GM20431 (cell line): Measurements from ENCODE around the gene KIAA1671.

Experiments used
- in situ Hi-C: fragments of 300-500 bp; cut with MseI, MboI; formaldehyde crosslinking; loops from one replicate; pipeline ENCODE4 v1.15.0; 2020; ENCODE audit warnings: low sequenced_read_pairs; ENCODE audit not compliant: unreplicated experiment

Gene KIAA1671

DNA sequence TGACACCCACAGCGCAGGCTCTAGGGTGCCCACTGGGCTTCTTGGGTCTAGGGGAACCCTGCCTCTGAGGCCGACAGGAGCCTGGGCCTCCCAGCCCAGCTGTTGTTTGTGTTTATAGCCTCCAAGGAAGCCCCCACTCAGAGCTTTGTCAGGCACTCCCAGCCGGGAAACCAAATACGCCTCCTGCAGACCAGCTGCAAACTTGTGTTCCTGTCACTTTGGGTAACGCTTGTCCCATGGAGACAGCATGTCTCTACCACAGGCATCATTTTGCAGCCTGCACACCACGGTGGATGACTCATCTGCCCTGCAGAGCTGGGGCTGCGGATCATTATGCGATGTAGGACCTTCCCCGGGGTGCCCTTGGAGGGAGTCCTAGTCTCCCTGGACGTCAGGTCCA is 206.5 kb downstream of the KIAA1671 start:
- in situ Hi-C loops, result no loop called here

GRCh38 chr22:25160120-25160996 is 207.8 kb downstream of the KIAA1671 start:
- in situ Hi-C loops, result loop anchor here (10.0 kb wide), 1 partner anchor 66 kb away; no protein-coding TSS in a partner anchor

DNA sequence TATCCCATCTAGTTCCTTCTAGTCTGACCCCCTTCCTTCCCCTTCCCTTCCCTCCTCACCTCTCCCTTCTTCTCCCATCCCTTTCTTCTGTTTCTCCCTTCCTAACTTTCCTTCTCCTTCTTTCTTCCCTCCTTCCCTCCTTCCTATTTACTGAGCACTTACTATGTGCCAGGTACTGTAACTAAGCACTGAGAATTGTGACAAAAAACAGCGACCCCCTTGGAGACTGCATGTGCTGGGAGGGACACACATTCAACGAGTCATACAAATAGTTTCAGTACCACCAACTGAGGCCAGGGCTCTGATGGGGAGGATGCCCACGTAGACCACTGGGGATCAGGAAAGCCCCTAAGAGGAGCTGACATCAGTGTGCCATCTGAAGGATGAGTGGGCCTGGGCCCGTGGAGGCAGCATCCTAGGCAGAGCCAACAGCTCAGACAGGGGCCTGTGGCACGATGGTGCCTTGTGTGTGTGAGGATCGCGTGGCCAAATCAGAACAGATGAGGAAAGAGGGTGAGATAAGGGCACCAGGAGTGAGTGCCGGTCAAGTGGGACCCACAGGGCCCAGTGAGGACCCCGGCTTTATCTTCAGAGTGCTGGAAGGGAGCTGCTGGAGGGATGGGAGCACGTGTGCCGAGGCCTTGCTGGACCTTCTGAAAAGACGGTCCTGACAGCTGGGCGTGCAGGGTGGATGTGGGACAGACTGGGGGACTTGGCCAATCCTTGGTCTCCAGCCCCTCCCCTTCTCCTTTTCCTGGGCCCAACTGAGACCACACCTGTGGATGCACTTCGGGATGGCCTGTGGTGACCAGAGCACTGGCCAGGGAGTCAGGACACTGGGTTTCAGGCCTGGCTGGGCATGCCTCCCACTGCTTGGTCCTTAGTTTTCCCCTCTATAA is 208.8 kb downstream of the KIAA1671 start:
- in situ Hi-C loops, result loop anchor here (10.0 kb wide), 1 partner anchor 66 kb away; no protein-coding TSS in a partner anchor

DNA sequence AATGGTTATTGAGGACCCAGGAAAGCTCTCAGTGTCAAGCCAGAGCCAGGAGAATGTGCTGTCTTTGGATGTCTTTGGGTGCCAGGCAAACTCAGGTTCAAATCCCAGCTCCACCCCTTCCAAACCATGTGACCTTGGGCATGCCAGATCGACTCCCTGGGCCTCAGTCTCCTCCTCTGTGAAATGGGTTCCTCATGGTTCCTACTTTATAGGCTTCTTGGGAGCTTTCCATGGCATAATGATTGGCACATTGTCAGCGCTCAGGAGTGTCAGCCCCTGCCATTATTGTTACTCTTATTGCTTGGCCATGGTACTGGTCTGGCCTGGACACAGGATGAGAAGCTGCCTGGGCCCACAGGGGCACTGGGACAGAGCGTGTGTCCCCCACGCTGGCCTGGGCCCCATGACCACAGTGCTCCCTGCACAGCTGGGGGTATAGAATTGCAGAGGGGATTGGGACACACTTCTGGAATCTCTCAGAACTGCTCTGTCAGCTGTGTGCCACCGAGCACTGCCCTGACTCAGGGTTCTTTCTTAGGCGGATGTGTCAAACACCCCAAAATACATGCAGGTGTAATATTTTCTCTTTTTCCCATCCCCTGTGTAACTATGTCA is 209.5 kb downstream of the KIAA1671 start:
- in situ Hi-C loops, result loop anchor here (10.0 kb wide), 1 partner anchor 67 kb away; no protein-coding TSS in a partner anchor

GRCh38 chr22:25162561-25162960 is 210.0 kb downstream of the KIAA1671 start:
- in situ Hi-C loops, result loop anchor here (10.0 kb wide), 1 partner anchor 68 kb away; no protein-coding TSS in a partner anchor

GRCh38 chr22:25165785-25166184 is 213.3 kb downstream of the KIAA1671 start:
- in situ Hi-C loops, result loop anchor here (10.0 kb wide), 1 partner anchor 71 kb away; no protein-coding TSS in a partner anchor

DNA sequence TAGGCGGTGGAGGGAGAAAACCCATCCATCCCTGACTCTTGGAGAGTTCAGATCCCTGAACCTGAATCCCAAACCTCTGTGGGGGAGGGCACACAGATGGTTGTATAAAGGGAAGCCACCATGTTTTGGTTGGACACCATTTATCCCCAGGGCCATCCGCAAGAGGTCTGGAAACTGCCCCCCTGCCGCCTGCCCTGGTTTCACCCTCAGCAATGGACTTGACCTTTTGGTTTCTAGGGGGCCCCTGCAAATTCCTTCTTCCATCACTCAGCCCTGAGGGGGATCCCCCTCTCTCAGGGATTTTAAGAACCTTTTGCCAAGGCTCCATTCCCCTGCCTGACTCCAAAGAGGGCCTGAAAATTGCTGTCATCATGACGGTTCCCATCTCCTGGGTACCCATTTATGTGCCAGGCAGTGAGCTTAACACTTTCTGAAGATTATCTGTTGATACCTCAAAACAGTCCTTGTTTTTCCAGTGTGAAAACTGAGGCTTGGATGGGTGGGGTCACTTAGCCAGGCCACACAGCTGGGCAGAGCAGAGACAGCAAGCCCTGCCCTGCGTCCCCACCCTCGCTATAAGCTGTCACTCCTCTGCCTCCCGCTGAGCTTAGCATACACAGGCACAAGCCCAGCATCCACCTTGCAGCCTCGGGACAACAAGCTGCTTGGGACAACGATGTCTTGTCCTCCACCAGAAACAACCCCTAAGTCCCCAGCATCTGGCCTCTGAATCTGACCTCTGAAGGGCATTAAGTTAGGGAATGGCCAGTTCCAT is 213.9 kb downstream of the KIAA1671 start:
- in situ Hi-C loops, result loop anchor here (10.0 kb wide), 1 partner anchor 72 kb away; no protein-coding TSS in a partner anchor

DNA sequence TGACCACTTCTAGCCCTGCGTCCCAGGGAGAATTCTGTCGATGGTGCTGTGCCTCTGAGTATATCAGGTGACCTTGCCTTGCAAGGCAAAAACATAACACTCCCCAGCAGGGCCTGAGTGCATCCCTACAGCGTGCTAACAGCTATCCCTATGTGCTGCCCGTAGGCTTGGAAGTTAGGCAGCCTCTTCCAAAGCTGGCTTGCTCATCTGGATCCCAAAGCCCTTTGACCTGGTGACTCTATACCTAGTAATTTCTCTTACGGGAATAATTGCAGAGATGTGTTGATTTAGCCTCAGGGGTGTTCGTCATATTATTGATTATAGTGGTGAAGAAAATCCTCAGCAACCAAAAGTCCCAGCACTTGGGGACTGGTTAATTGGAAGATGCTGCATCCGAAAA is 214.6 kb downstream of the KIAA1671 start:
- in situ Hi-C loops, result loop anchor here (10.0 kb wide), 1 partner anchor 72 kb away; no protein-coding TSS in a partner anchor

GRCh38 chr22:25167834-25168601 is 215.5 kb downstream of the KIAA1671 start:
- in situ Hi-C loops, result loop anchor here (10.0 kb wide), 1 partner anchor 73 kb away; no protein-coding TSS in a partner anchor

DNA sequence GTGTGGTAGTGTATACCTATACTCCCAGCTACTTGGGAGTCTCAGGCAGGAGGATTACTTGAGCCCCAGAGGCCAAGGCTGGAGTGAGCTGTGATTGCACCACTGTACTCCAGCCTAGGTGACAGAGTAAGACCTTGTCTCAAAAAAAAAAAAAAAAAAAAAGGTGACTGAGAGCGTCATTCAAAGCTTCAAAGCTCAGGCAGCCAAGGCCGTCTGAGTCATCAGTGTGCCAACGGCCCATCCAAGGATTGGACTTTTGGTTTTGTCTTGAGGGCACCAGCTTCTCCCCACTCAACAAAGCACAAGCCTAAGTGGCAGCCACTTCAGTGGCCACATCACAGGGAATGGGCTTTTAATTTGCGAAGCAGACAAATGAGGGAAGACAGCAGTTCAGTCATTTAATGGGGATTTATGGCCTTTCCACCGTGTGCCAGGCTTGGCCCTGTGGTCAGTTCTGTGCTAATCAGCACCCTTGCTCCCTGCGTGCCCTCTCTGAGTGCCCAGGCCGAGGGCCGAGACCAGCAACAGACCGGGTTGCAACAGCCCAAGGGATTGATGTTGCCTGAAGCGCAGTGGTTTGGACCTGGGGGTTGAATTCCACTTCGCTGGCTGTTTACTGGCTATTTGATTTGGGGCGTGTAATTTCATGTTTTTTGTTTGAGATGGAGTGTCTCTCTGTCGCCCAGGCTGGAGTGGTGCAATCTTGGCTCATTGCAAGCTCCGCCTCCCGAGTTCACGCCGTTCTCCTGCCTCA is 216.9 kb downstream of the KIAA1671 start:
- in situ Hi-C loops, result loop anchor here (10.0 kb wide), 2 partner anchors 75 to 95 kb away; no protein-coding TSS in a partner anchor

- in situ Hi-C loops, result loop anchor here (10.0 kb wide), 1 partner anchor 96 kb away; no protein-coding TSS in a partner anchor
Measured at GRCh38 chr22:25170426-25170980, 218.0 kb downstream of the KIAA1671 start.

DNA sequence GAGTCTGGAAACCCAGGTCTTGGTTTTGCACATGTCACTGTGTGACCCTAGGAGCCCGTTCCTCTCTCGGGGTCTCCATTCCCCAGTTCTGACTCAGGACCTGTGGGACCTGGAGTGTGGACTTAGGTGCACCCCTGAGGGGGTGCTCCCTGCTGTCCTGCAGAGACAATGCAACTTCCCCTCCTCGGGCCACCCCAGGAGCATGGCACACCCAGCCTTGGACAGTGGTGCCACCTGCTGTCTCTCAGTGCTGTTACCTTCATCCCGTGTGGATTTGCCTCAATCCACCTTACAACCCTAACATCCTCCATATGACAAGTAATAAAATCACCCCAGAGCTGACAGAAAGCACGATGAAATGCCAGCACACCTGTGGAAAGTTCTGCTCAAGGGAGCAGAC is 219.6 kb downstream of the KIAA1671 start:
- in situ Hi-C loops, result loop anchor here (10.0 kb wide), 1 partner anchor 97 kb away; no protein-coding TSS in a partner anchor

- in situ Hi-C loops, result loop anchor here (10.0 kb wide), 1 partner anchor 100 kb away; no protein-coding TSS in a partner anchor
Measured at GRCh38 chr22:25174156-25174887, 221.8 kb downstream of the KIAA1671 start.

DNA sequence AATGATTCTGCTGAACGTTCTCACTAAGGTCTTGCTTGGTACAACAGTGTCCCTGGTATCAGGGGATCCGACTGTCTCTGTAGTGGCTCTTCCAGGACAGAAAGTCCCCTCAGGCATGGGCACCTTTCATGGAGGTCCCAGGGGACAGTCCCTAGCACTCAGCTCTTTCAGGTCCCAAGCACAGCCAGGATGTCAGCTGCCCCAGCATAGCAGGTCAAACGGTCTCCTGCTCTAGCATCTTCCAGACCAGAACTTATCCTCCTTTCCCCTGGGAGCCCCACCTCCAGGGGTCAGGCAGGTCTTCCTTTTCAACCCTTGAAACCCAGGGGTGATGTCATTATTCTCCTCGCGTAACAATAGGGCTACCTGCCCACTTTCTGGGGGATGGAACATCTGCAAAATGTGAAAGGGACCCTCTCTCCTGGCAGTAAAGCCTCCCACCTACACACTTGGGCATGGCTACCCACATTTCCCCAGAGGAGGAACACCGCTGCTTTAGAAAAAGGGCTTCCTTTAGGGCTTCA is 222.4 kb downstream of the KIAA1671 start:
- in situ Hi-C loops, result loop anchor here (10.0 kb wide), 1 partner anchor 100 kb away; no protein-coding TSS in a partner anchor

DNA sequence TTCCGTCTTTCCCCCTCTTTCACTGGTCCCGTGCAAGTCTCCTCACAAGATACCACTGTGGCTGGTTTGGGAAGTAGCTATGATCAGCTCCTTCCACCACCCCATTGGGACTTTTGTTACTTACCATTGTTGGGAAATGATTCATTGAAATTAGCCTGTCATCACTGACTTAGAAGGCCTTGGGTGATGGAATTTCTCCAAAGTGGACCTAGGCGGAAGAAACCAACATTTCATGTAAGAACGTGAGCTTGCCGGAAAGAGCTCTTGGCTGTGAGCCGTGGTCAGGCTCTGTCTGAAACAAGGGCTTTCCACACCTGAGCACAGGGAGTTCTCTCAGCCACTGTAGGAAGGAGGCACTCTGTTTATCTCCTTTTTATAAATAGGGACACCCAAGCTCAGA is 223.7 kb downstream of the KIAA1671 start:
- in situ Hi-C loops, result loop anchor here (10.0 kb wide), 1 partner anchor 101 kb away; no protein-coding TSS in a partner anchor

GRCh38 chr22:25176799-25177198 is 224.3 kb downstream of the KIAA1671 start:
- in situ Hi-C loops, result loop anchor here (10.0 kb wide), 1 partner anchor 102 kb away; no protein-coding TSS in a partner anchor
